GM12892 (cell line): Measurements from ENCODE around the gene DGLUCY.
"Not testable (repeated sequence)": the region's sequence is repeated elsewhere in the genome, so short reads cannot be mapped to it uniquely, and the experiment has no call there.

Experiments
- DNase-seq: peaks from one replicate; pipeline ENCODE4 v3.0.0; 2011; ENCODE audit not compliant: insufficient read length
- FAIRE-seq: peaks from 2 replicates; lab custom pipeline; 2011; peaks lifted over from hg19 to GRCh38; lab: Jason Lieb, UNC
- POLR2A ChIP-seq: IDR thresholded peaks from 2 replicates; pipeline ENCODE4 v1.6.1; 2011; ENCODE audit warnings: low read depth, low read length, control low read depth
- POLR2AphosphoS5 ChIP-seq: IDR thresholded peaks from 2 replicates; pipeline ENCODE4 v1.6.1; 2011; ENCODE audit warnings: low read depth, low read length, control low read depth
- TAF1 ChIP-seq: IDR thresholded peaks from 2 replicates; pipeline ENCODE4 v1.6.1; 2011; ENCODE audit warnings: low read depth, mild to moderate bottlenecking, control low read depth, low read length, borderline replicate concordance

Gene DGLUCY

DNA sequence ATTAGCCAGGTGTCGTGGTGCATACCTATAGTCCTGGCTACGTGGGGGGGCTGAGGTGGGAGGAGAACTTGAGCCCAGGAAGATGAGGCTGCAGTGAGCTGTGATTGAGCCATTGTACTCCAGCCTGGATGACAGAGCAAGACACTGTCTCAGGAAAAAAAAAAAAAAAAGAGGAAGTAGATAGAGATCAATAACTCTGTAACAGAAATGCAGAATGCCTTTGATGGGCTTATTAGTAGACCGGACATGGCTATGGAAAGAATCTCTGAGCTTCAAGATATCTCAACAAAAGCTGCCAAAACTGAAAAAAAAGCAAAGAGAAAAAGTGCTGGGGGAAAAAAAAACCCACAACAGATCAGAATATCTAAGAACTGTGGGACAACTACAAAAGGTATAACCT is 93.1 kb downstream of the DGLUCY start:
- DNase-seq: no peak
- no peak for FAIRE-seq
- no peak for TF ChIP-seq POLR2A
- no peak for TF ChIP-seq TAF1
- TF ChIP-seq POLR2AphosphoS5: no peak

DNA sequence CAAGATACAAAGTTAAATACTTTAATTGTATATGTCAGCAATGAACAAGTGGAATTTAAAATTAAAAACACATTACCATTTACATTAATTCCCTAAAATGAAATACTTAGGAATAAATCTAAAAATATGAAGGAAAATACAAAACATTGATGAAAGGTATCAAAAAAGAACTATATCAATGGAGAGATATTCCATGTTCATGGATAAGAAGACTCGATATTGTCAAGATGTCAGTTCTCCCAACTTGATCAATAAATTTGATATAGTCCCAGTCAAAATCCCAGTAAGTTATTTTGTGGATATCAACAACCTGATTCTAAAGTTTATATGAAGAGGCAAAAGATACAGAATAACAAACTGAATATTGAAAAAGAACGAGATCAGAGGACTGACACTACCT is 97.1 kb downstream of the DGLUCY start:
- no peak for TF ChIP-seq POLR2A
- no peak for TF ChIP-seq TAF1
- TF ChIP-seq POLR2AphosphoS5: no peak
- no peak for DNase-seq
- FAIRE-seq: no peak

DNA sequence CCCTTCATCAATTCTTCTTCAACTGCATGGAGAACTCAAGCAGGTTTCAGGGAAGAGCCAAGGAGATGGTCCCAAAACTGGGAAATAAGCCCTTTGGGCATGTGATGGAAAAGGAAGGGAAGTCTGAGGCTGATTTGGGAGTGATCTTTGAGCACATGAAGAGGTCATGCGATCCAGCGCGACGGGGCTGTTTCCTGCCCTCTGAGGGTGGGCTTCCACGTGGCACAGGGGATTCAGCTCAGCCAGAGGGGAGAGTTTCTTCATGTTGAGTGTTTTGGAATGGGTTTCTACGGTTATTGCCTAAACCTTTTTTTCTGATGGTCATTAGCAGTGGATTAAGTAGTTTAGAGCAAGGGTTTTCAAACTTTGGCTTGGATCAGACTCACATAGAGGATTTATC is 100.4 kb downstream of the DGLUCY start:
- FAIRE-seq (no peak), DNase-seq (no peak)
- no peak for TF ChIP-seq POLR2AphosphoS5
- TF ChIP-seq POLR2A: no peak
- no peak for TF ChIP-seq TAF1

DNA sequence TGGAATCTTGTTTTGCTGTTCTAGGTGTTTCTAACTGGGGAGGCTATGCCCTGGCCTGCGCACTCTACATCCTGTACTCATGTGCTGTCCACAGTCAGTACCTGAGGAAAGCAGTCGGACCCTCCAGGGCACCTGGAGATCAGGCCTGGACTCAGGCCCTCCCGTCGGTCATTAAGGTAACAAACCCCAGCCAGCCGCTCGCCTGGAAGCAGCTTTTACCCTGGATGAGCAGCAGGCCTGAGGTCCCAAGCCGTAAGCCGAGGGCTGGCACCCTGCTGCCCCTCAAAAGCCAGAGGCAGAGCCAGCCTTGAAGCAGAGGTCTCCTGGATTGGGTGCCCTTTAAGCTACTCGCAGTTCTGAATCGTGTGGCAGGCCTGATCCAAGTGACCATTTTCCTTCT is 101.5 kb downstream of the DGLUCY start:
- no peak for TF ChIP-seq POLR2A
- TF ChIP-seq TAF1: no peak
- TF ChIP-seq POLR2AphosphoS5: no peak
- DNase-seq (no peak), FAIRE-seq (no peak)

DNA sequence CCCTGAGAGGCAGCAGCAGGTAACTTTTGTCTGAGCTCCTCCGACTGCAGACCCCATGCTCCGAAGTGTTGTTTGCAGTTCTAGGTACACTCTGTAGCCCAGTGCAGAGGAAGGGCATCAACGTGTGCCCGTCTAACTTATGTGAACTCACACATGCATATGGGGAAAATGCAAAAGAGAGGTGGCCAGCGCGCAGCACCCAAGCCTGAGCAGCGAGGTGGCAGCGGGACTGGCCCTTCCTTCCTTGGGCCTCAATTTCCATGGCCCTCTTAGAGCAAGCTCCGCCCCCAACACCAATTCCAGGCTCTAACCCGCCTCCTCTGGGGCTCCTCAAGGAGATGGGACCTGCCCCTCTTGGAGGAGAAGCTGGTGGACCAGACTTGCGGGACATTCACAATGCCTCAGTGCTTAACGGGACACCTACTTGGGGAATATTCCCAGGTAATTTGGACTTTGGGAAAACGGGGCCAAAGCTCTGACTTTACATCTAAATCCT is 102.9 kb downstream of the DGLUCY start:
- TF ChIP-seq POLR2AphosphoS5 (no peak), TAF1 (no peak)
- no peak for DNase-seq
- no peak for FAIRE-seq

DNA sequence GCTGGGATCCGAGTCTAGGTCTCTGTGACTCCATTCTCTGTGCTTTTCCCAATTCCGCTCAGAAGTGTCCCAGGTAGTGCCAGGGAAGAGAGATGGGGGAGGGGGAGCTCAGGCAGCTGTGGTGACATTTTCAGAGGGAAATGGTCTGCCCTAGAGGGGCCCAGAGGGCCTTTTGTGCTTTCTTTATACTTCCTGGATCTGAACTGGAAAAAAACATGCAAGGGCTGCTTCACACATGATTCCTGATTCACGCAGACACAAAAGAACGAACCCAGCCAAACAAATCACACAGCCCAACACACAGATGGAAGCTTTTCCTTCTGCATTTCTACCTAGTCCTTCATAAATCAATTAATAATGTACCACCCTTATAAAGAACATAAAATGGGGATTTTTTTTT is 104.1 kb downstream of the DGLUCY start:
- FAIRE-seq (no peak), DNase-seq (no peak)
- TF ChIP-seq POLR2A (no peak), TAF1 (no peak), POLR2AphosphoS5 (no peak)

DNA sequence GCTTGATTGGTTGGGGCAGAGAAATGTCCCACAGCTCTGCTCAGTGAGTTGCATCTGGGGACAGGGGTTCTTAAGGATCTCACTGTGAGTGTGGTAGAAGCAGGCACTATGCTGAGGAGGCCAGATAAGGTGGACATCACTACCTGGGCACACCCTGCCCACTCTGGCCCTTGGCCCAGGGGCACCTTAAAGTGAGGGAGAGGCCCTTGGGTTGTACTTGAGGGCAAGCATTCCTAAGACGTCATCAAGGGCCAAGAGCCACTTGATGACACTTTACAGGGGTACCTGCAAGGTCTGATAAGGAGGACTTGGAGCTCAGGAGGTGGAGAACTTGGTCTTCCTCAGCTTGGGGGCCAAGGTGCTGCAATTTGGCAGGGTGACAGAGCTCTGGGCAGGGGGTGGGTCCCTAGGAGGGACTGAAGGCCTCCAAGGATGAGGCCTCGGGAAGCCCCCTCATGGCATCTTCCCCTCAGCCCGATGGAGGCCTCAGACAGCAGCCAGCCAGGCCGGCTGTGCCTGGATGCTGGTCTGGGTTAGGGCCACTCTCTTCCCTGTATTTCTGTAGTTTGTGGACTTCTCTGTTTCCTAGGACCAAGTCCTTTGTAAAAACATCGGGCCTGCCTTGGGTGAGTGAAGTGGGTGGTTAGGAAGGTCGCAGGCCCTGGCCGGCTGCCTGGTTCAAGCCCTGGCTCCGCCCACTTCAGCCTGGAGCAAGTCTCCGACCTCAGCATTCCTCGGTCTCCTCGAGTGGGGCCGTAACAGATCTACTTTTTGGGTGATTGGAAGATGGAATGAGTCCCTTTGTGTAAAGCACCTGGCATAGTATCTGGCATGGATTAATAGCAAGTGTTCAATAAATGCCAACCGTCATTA is 105.9 kb downstream of the DGLUCY start:
- DNase-seq: no peak
- FAIRE-seq: no peak
- TF ChIP-seq TAF1 (no peak), POLR2AphosphoS5 (no peak)

DNA sequence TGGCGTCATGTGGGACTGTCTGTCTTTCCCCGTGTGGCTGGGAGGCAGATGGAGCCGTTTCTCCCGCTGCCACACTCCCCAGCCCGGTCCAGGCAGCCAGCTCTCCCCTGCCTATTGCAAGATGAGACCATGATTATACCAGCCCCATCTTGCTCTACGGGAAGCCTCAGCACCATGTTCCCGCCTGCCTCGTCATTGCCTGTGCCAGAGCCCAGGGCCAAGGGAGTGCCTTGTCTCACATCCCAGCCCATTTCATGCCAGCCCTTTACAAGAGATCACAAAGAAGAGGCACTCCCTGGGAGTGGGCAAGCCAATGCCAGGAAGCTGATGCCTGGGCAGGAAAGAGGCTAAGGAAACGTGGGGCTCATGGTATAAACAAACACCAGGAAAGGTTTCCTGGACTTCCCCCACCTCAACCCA is 106.7 kb downstream of the DGLUCY start:
- FAIRE-seq: no peak
- DNase-seq: no peak
- TF ChIP-seq POLR2A: no peak
- TF ChIP-seq TAF1: no peak
- TF ChIP-seq POLR2AphosphoS5: no peak

DNA sequence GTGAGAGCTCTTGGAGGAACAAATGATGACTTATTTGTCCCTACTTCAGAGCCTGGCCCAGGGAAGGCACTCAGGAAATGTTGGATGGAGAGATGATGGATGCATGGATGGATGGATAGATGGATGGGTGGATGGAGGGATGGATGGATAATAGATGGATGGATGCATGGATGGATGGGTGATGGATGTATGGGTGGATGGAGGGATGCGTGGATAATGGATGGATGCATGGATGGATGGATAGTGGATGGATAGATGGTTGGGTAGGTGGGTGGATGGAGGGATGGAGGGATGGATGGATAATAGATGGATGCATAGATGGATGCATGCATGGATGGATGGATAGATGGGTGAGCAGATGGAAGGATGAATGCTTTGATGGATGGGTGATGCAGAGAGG is 107.4 kb downstream of the DGLUCY start:
- TF ChIP-seq POLR2A: no peak
- TF ChIP-seq POLR2AphosphoS5: no peak
- TF ChIP-seq TAF1: no peak
- no peak for DNase-seq
- no peak for FAIRE-seq

DNA sequence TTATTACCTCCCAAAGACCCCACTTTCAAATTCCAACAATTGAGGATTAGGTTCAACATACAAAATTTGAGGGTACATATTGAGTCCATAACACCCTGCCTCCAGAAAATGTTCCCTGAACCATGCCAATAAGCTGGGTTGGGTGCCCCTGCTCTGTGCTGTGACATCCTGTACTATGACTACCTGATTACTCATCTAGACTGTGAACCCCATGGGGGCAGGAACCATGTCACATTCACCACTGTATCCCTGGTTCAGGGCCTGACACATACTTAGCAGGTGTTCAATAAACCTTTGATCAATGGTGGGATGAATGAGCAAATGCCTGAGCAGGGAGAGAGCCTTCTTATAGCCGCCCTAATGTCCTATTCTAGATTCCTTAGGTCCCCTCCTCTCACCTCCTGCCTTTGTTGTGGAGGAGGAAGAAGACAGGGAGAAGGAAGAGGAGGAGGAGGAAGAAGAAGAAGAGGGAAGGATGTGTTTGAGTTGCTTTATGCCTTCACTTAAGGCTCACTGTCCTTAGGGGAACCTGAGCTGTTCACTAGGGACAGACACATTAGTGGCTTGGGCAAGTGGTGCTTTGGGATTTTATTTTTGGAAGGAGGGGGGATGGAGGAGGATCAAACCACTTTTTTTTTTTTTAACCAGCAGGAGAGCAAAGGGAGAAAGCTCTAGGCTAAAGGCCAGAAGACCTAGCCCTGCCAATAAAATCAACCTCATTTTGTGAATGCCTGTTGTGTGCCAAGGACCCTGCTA is 109.3 kb downstream of the DGLUCY start:
- no peak for DNase-seq
- FAIRE-seq: no peak
- no peak for TF ChIP-seq POLR2A
- TF ChIP-seq POLR2AphosphoS5: no peak
- TF ChIP-seq TAF1: no peak

DNA sequence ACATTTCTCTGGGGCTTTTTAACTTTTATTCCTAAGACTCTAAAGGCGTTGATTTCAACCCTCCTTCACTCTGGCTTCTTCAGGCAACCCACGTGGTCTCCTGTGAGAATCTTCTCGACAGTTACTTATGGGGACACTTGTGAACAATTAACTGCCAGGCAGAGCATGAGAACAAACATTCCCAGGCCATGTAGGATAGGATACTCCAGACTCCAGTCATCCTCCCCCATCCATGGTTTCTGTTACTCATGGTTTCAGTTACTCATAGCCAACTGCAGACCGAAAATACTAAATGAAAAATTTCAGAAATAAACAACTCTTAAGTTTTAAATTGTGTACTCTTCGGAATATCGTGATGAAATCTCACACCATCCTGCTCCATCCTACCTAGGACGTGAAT is 111.2 kb downstream of the DGLUCY start:
- FAIRE-seq (no peak), DNase-seq (no peak)
- TF ChIP-seq TAF1: no peak
- no peak for TF ChIP-seq POLR2AphosphoS5
- no peak for TF ChIP-seq POLR2A

DNA sequence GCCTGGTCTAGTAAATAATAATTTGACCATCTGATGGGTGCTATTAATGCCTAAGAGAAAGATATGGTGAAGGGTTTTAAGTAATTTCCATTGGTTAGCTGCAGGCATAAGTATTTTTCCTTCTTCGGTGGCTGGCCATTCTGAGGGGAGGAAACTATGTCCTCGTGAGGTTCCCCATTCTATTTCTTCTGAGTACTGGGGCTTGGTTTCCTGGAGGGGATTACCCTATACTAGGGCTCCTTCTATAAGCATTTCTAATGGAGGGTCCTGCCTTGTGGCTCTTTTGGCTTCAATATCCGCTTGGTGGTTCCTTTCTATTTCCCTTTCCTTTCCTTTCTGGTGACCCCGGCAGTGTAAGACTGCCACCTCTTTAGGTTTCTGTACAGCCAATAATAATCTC is 112.5 kb downstream of the DGLUCY start:
- DNase-seq, FAIRE-seq: not testable (repeated sequence)
